Cardiac septum (tissue), 1 donor: ENCODE results near the gene IGFL2. TPM values are rescaled to one million over a fixed set of nuclear protein-coding genes. Genes with fewer than 3 reads are reported as not detected.
"Not testable (repeated sequence)": the region's sequence is repeated elsewhere in the genome, so short reads cannot be mapped to it uniquely, and the experiment has no call there.

Experiments
- DNase-seq: peaks from one replicate; pipeline ENCODE4 v3.0.0-alpha.2; 2020; ENCODE audit warnings: low spot score
- intact Hi-C: fragments of 100-400 bp; cut with DNase I; formaldehyde crosslinking; loops from one replicate; pipeline ENCODE4 v1.14.0; 2022
- total RNA-seq: library from RNA; stranded (reverse); fragmentation: NEBNext Ultra II Directional; extraction: Animal tissue kit (Norgen Biotek cat#: 25700); gene quantifications from one replicate; pipeline ENCODE4 v1.2.1, GENCODE V29; 2021
- donor health status: DM: no; HTN: no; CAD: no.

The IGFL2 gene
- total RNA-seq, 1 donor from 2014 or later: not detected

DNA sequence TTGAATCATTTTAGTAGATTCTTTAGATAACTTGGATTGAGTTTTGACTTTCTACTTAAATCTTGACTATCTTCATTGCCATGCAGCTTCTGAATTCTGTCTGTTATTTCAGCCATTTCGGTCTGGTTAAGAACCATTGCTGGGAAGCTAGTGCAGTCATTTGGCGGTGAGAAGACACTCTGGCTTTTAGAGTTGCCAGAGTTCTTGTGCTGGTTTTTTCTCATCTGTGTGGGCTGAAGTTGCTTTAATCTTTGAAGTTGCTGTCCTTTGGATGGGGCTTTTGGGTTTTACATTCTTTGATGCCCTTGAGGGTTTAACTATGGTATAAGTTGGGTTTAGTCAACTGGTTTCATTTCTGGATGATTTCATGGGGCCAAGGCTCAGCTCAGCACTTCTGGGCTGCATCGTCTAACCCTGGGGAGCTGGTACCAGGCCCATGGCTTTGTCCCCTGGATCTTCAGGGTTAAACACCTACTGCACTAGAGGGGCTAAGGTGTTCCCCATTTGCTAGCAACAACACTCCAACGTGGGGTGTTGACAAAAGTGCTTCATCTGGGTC, 10.0 kb upstream of the IGFL2 start:
- no peak for DNase-seq
- intact Hi-C loops: no loop called here

DNA sequence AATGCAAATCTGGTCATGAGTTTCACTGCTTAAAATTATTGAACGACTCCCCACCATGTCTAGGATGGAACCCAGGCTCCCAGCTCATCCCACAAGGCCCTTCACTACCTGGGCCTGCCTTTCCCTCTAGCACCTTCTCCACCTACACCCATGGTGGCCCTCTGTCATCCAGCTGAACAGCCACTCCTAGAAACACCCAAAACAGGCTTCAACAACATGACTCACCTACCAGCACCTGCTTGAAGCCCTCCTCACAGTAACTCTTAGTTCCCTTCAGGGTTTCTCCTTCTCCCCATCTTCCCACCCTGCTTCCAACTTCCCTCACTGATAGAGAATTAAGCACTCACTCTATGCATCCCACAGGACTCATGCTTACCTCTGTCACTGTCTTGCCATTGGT, 6.6 kb upstream of the IGFL2 start:
- intact Hi-C loops: no loop called here
- DNase-seq: no peak

DNA sequence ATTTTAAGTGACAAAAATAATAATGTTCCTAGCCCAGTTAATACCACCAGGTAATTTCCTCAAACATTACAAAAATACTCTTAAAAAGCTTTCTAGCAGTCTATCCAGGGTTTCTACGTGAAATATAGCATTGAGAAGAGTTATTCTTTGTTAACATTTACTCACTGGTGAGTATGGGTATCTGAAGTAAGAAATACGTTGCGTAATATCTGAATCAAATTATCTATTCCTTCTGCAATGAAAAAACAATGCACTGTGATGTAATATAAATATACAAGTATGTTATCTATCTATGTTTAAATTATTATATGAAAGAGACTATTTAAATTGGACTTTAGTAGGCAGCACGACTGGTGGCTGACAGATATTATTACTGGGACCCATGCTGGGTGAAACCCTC, 5.7 kb upstream of the IGFL2 start:
- intact Hi-C loops: no loop called here
- DNase-seq: no peak

DNA sequence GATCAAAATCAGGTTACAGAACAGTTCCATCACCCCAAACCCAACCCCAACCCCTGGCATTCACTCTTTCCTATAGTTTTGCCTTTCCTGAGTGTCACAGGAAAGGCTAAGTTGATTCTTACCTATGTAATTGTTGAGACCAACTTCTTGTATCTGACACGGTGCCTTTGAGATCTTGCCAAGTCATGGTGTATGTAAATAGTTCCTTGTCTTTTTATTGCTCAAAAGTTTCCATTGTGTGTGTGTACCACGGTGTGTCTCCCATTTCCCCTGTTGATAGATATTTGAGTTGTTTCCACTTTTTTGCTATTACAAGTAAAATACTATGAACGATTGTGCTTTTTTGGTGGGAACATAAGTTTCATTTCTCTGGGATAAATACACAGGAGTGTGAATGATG, 3.3 kb upstream of the IGFL2 start:
- intact Hi-C loops: no loop called here
- no peak for DNase-seq

DNA sequence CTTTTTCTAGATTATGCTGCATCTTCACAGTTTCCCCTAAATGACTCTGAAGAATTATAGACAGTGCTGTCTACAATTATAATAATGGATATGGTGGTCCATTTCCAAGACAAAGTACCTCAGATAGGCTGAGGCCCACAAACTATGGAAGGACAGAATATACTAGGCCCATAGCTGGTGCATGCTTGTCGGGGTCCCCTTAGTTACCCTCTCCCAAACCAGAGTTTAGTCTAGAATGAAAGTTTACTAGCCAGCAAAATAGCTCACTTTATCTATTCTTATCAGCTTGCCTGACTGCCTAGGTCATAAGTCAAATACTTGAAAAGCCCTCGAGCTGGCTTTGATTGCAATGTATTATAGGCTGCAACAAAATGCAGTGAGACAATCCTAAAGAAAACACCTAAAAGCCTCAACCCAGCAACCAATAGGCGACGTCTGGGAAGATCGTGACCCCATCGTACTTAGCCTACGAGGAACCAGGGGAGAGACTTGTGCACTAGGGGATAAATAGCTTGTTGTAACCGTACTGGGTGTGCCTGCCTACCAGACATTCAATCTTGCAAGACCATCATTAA, 785 bp upstream of the IGFL2 start:
- no peak for DNase-seq
- intact Hi-C loops: no loop called here

DNA sequence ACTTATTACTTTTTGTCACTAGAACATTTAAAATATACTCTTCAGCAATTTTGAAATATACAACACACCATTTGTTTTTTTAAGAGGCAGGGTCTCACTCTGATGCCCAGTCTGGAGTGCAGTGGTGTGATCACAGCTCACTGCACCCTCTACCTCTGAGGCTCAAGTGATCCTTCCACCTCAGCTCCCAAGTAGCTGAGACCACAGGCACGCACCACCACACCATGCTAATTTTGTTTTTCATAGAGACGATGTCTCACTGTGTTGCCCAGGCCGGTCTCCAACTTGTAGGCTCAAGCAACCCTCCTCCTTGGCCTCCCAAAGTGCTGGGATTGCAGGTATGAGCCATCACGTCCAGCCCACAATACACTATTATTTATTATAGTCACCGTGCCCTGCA, 2.6 kb downstream of the IGFL2 start:
- intact Hi-C loops: no loop called here
- DNase-seq: no peak

DNA sequence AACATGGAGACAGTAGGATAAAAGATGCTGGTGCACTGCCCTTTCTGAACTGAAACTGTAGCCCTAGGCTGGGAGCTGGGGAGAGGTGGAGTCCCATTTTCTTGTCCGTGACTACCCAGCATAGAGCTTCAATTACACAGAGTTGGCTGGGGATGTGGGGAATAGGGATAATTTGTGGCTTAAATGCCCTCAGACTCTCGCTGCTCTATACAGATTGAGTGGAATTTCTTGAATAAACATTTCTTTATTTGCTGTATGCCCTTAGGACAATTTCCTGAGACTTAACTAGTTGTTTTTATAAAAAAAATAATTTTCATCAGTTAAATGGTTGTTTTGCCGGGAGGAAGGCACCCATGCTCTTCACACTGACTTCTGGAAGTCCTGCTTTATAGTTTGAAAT, 7.2 kb downstream of the IGFL2 start:
- intact Hi-C loops: no loop called here

DNA sequence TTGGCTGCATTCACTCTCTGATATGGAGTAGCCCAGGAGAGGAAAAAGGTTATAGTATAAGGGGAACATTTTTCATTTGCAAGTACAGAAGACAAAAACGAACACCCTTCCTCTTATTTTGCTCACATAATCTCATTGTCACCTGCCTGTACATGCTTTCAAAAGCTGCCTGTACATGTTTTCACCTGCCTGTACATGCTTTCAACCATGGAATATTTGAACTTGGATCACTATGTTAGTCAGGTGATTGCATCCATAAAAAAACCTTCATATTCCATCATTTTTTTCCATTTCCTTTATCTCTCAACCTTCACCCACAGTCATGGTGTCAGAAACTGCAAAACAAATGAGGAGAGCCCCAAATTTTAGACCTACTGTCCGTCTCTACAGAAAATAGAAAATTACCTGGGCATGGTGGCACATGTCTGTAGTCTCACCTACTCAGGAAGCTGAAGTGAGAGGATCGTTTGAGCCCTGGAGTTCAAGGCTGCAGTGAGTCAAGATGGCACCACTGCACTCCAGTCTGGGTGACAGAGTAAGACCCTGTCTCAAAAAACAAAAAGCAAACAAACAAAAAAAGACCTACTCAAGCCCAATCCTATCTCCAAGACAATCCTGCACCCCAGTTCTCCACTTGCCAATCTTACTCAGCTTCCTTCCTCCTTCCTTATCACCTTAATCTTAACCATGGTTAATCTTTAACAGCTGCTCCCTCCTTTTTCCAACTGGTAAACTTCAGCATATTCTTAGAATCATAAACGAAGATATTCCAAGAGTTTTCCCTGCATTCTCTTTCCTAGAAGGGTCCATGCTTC, 11.6 kb downstream of the IGFL2 start:
- DNase-seq: no peak
- intact Hi-C loops: no loop called here

More for the DNA sequence above, 7.2 kb downstream of the IGFL2 start:
- DNase-seq: no peak

DNA sequence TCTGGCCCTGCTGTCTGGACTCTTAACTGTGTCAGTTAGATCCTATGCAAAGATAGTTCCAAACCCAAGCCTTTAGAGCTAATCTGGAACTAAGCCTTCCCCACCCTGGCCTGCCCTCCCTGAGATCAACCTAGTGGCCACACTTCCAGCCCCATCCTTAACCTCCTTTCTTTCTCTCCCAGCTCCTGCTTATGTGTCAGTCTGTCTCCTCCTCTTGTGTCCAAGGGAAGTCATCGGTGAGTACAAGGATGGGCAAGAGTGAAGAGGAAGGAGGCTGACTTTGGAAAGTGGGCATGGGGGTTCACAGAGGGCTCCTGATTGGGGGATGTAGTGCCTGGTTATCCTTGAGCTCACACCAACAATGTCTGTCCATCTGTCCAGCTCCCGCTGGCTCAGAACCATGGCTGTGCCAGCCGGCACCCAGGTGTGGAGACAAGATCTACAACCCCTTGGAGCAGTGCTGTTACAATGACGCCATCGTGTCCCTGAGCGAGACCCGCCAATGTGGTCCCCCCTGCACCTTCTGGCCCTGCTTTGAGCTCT, 12.3 kb downstream of the IGFL2 start:
- intact Hi-C loops: no loop called here
- DNase-seq: no peak

DNA sequence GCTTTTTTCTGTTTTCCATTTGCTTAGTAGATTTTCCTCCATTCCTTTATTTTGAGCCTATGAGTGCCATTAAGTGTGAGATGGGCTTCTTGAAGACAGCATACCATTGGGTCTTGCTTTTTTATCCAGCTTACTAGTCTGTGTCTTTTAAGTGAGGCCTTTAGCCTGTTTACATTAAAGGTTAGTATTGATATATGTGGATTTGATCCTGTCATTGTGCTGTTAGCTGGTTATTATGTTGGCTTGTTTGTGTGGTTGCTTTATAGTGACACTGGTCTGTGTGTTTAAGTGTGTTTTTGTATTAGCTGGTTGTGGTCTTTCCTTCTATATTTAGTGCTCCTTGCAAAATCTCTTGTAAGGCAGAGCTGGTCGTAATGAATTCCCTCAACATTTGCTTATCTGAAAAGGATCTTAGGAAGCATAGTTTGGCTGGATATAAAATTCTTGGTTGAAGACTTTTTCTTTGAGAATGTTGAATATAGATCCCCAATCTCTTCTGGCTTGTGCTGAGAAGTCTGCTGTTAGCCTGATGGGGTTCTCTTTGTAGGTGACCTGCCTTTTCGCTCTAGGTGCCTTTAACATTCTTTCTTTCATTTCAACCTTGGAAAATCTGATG, 13.7 kb downstream of the IGFL2 start:
- intact Hi-C loops, DNase-seq: not testable (repeated sequence)

DNA sequence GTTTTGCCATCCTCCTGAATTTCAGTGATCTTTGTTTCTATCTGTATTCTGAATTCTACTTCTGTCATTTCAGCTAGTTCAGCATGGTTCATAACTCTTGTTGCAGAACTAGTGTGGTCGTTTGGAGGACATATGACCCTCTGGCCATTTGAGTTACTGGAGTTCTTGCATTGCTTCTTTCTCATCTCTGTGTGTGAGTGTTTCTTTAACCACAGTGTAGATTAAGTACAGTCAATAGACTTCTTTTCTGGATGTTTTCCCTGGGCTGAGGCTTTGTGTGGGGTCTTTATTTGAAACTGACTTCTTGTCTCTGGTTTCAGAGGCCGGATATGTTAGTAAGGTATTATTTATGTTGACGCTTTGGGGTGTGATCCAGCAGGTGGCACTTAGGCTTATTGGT, 14.7 kb downstream of the IGFL2 start:
- no peak for DNase-seq
- intact Hi-C loops: no loop called here

DNA sequence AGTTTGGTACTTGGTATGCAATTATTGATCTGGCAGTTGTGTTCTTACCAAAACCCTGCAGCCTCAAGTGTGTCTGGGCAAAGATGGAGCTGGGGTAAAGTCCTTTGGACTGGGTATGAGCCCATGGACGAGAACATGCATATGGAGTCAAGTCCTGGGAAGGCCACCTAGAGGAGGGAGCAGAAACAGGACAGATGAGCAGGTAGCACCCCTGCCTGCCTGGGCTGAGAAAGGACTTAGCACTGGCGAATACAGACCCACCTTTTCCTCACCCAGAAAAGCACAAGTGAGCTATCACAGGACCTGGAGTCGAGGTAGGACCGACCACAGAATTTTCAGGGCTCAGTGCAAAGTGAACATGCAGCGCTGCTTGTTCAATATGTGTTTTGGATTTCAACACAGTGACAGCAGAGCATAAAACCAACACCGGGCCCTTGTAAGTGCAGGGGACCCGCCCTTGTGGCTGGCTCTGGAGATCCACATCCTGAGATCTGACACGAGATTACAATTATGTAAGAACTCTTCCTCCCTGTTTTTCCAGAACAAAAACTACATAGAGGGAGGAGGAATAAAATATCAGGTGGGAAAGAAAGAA, 25.9 kb downstream of the IGFL2 start:
- DNase-seq: no peak
- intact Hi-C loops: no loop called here

DNA sequence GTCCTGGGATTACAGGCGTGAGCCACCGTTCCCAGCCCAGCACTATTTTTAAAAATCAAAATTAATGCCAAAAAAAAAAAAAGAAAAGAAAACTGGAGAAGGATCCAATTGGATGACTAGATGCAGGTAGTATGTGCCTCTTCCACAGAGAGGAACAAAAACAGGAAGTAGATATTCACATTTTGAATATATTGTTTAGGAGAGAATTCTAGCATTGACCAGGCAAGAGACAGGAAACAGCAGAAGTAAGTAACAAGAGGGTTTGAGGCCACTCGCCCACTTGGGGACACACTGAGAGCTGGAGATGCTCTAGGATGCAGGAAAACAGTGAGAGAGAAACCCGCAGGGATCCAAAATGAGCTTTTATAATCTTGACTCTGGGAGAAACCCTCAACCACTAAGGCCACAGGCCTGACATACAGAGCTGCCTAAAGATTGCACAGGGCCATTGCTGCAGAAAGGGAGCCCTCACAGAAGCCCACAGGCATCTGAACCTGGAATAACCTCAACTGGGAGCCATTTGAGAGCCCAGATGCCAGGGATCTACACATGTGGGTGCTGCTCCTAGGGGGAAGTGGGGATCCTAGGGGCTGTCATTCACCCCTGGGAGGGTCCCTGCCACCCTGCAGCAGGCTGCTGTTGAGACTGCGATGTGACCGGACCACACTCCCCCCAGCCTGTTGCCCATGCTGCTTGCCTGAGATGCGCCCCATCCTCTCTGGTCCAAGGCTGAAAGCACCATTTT, 28.2 kb downstream of the IGFL2 start:
- intact Hi-C loops: no loop called here
- DNase-seq: no peak

DNA sequence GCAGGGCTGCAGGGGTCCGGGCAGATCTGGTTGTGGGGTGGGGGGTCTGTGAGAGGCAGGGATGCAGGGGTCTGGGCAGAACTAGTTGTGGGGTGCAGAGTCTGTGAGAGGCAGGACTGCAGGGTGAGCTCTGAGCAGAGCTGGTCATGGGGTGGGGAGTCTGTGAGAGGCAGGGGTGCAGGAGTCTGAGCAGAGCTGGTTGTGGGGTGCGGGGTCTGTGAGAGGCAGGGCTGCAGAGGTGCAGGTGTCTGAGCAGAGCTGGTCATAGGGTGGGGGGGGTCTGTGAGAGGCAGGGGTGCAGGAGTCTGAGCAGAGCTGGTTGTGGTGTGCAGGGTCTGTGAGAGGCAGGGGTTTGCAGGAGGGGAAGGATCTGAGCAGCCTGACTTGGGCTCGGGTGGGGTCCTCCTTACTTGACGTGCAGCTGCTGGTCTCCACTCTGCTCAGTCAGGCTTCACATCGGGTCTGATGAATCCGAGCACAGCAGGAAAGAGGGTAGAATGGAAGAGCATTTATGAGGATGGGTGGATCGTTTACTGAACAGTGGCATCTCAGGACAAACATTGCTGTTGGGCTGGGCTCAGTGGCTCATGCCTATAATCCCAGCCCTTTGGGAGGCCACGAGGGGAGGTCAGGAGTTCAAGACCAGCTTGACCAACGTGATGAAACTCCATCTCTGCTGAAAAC, 31.2 kb downstream of the IGFL2 start:
- no peak for DNase-seq
- intact Hi-C loops: no loop called here

DNA sequence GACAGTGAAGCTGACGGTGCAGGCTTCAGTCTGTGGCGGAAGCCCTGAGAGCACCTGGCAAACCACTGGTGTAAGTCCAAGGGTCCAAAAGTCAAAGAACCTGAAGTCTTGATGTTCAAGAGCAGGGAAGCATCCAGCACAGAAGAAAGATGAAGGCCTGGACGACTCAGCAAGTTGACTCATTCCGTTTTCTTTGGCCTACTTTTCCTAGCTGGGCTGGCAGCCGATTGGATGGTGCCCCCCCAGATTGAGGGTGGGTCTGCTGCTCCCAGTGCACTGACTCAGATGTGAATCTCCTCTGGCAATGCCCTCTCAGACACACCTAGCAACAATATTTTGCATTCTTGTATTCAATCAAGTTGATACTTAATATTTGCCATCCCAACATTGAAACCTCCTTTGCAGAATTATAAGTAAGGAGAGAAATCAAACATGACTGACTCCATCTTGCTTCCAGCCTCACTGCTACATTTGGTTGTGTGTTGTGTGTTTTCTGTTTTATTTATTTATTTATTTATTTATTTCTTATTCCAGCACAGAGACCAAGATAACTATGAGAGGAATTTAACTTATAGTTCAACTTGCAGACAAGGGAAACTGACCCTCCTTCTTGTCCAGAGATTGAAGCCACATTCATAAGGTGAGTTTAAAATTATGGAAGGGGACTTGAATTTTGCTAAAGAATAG, 32.8 kb downstream of the IGFL2 start:
- no peak for DNase-seq
- intact Hi-C loops: no loop called here

DNA sequence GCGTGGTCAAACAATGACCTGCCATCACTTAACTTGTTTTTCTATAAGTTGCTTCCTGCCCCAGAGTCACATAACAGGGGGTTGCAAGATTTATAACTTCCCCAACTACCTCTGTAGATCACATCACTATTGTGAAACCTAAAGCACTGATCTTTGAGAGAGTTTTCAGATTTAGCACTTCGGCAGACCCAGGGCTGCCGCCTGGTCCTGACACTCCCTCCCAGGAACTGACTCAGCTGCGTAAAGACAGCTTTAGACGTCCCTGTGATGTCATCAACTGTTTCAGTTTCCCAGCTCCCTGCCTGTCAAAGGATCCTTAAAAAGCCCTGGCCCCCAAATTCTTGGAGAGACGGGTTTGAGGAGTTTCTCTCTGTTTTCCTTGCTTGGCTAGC, 33.3 kb downstream of the IGFL2 start:
- DNase-seq: no peak
- intact Hi-C loops: no loop called here

DNA sequence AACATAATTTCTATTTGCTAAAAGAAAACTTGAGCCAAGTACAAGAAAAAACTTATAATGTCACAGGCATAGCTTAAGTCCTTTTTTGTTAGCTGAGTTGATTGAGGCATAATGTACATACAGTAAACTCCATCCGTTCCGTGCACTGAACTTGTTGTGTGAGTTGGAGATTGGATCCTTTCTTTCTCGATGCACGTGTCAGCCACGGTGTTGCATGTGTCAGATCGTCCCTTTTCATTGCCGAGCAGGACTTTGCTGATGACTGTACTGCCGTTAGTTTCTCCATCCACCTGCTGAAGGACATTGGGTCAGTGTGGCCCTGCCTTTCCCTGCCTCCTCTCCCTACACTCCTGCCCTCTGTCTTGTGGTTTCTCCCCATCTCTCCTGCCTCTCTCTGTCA, 34.4 kb downstream of the IGFL2 start:
- no peak for DNase-seq

More for the DNA sequence above, 34.4 kb downstream of the IGFL2 start:
- intact Hi-C loops: no loop called here
